HG03135 (cell line): Measurements from ENCODE around the gene RNF113B.

Source experiments
- ATAC-seq: cut with Tn5 transposase; IDR thresholded peaks from one replicate; pipeline ENCODE4 v1.9.1; 2021; ENCODE audit warnings: mild to moderate bottlenecking, moderate library complexity; ENCODE audit not compliant: unreplicated experiment

Gene RNF113B

GRCh38 chr13:98204546-98204945 is 27.5 kb upstream of the RNF113B start:
- ATAC-seq = no peak

DNA sequence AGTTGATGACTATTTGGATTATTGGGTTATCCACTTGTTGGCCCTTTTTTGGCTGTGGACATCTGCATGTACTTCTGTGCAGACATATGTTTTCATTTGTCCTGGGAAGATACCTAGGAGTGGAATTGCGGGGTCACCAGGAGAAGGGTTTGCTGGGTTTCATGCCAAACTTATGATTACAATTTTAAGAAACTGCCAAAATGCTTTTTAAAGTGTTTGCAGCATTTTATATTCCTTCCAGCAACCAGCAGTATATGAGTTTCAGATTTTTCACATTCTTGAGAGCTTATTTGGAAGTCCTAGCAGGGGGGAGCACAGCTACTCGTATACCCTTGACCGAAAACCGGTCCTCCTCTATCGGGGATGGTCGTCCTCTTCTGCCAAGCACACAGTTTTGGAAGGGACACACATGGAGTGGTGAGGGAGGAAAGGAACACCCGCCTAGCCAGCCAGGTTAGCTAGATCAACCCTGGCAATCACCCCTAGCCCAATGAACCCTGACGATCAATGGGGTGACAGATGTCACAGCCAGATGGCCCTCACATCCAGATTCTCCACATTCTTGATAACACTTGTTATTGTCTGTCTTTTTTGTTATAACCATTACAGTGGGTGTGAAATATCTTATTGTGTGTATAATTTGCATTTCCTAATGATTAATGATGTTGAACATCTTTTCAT is 26.7 kb upstream of the RNF113B start:
- no peak for ATAC-seq

- ATAC-seq = no peak
Observed at GRCh38 chr13:98201984-98202383, 24.9 kb upstream of the RNF113B start.

DNA sequence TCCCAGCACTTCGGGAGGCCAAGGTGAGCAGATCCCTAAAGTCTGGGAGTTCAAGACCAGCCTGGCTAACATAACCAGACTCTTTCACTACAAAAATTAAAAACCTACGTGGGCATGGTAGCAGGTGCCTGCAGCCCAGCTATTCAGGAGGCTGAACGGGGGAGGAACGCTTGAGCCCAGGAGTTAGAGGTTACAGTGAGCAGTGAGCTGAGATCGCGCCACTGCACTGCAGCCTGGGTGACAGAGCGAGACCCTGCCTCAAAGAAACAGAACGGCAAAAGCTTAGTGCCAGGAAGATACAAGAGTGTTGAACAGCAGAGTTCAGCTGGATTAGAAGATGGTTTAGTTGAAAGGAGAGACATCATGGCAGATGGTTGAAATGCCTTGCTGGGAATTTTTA is 24.1 kb upstream of the RNF113B start:
- ATAC-seq = no peak

DNA sequence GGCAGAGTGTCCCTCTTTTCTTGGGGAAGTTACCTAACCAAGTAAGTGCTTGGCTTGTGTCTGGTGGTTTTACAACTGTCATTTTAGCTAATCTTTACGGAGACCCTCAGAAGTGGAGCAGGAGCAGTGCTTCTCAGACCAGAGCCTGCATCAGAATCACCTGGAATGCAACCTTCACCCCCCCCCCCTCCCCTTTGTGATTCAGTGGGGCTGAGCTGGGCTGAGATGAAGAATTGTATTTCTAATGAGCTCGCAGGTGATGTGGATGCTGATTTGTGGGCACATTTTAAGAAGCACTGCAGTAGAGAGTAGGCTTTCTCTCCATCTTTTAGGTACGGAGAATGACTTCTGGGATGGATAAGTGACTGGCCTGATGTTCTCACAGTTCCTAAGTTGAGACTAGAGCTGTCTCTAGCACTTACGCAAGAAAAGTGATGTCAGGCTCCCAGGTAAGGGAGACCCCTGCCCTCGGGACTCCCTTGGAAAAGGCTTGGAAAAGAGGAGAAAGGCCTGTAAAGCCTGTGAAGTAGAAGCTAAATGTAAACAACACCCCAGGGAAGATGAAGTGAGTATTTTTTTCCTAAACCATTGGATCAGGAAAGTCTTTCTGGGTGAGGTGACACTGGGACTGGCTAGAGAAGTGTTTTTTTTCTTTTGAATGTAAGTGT is 23.3 kb upstream of the RNF113B start:
- no peak for ATAC-seq

DNA sequence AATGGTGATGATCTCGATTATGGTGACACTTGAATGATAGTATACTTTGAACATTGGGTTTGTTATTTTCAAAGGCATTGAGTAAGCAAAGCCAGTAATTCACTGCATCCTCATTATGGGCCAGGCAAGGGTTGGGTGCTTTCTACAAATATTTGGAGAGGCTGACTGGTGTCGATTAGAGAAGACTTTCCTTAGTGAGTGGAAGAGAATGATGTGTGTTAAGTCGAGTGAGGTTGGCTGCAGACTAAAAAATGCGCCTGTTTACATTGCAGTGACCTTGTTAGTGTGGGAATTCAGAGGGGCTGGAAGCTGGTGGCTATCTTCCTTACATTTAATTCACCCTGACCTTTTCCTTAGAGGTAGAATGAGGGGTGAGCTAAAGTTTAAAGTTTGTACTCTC is 22.4 kb upstream of the RNF113B start:
- ATAC-seq = no peak

DNA sequence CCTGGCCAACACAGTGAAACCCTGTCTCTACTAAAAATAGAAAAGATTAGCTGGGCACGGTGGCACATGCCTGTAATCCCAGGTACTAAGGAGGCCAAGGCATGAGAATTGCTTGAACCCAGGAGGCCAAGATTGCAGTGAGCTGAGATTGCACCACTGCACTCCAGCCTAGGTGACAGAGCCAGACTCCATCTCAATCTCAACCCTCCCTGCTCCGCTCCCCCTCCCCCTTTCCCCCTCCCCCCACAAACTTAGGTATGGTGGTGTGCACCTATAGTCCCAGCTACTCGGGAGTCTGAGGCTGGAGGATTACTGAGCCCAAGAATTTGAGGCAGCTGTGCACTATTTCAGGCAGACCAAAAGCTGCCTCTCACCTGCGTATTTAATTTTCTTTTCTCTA is 21.6 kb upstream of the RNF113B start:
- no peak for ATAC-seq

DNA sequence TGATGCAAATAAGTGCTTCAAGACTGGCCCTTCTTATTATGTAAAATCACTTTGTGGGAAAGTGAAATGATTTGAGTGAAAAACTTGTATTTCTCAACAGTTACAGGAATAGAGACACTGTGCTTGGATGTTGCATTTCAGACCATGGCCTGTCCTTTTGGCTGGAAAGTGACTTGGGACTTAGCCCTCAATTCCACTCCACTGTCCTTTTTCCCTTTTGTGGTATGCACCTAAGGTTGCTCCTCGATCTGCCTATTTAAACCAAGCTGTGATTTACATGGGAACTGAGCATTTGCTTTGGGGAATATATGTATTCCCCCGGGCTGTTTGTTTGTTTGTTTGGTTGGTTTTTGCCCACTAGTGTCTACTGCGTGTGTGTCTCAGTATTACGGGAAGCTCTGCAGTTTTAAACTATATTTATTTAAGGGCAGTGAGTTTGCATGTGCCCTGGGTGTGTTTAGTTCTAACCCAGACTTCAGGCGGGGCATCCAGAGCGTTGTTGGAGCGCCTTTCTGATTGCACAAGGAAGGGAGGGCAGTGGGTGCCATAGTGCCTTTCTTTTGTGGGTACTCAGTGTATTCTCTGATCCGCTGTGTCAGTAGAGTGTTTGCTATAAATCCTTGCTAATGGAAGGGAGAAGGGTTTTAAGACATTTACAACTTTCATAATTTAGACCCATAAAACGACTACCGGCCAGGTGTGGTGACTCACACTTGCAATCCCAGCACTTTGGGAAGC is 18.2 kb upstream of the RNF113B start:
- no peak for ATAC-seq

- no peak for ATAC-seq
Observed at GRCh38 chr13:98192008-98192407, 14.9 kb upstream of the RNF113B start.

DNA sequence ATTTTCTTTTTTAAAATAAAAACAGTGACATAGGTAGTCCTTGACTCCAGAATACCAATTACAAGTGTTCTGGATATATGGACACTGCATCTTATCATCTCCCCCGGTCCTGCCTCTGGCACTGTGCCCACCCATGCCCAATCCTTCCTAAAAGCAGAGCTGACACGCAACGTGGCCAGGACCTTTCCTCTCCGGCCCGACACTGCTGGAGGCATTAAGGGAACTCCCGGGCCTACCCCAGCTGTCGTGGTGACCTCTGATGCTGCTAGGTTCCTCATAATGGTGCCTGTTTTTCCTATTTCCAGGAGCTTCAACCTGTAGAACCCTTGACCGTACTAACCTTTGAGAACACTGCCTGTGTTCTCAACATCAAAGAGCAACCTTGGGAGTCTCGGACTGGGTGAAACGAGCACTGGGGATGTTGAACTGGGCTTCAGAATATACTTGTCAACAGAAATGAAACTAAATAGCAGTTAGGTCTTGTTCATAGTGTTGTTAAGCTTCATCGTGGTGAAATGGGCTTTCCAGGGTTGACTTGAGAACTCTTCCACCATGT is 13.9 kb upstream of the RNF113B start:
- ATAC-seq = no peak

DNA sequence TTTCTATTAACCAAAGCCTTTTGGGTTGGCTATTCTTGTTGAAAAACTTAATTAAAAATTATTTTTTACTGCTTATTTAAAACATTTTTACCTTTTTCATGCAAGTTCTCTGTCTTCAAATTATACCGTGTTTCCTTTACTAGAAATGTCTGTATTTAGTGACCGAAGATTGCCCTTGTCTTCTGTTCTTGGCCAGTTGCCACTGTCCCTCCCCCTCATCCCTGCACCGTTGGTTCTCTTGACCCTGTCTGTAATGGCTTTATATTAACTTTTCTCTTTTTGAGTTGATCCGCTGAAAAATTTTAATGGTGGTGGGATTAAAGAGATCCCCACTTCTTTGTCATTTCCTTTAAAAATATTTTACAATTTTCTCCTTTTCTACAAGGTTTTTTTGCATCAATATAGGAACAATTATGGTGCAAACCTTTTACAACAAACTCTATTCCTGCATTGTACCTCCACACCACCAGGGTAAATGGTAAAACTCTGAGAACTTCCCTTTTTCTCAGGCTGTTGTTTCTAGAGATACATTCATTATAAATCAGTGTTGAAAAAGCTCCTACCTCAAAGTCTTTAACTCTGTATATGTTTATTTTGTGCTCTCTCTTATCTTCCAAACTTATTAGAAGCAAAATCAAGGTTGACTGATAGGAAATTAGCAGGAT is 12.9 kb upstream of the RNF113B start:
- ATAC-seq = no peak

DNA sequence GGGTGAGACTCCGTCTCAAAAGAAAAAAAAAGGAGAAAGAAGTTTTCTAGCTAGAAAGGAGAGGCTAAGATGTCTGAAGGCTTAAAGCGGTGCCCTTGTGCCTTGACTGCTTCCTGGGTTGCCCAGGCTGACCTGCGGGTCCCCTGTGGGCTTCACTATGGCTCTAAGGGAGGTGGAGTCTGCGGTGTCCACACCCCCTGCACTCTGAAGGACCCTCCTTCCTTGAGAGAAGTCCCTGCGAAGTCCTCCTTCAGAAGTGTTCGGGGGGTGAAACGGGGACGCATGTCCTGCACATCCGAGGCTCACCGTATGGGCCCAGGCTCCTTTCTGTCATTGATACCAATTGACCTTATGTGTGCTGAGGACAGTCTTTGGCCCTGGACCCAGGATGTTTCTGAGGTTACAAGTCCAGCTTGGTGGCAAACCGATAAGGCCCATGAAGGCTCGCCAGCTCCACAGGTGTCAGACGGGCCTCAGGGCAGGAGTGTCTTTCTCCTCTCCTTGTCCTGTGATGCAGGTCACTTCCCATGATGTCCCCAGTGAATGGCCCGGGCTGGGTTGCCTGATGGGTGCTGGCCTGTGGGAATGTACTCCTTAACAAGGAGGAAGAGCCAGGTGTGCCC is 11.6 kb upstream of the RNF113B start:
- ATAC-seq = no peak

DNA sequence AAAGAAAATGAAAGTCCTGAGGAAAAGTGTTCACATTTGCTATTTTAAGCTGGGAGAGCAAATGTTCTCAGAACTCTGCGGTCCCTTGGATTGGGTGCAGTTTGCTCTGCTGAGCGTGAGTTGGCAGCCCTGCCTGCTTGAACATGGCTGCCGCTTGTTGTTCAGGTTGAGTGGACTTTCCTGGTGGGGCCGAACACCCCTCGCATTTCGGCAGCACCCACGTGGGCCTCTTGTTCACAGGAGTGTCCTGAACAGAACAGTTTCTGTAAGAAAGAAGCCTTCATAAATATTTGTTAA is 10.8 kb upstream of the RNF113B start:
- ATAC-seq = no peak

GRCh38 chr13:98187155-98187964 is 10.3 kb upstream of the RNF113B start:
- no peak for ATAC-seq

DNA sequence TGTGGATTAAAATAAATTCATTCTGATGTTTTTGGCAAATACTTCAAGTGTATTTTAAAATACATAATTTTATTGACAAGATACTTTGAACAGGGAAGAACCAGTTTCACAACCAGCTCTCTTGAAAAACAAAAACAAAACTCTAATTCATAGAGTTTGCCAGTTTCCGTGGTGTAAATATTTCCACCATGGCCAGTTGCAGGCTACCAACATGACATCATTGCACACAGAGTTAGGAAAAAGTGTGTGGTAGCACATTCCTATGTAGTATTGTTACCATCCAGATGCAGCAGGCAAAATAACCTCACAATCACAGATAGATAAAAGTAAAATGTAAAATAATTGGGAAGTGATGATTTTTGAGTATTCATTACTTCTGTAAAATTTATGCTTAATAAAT is 7.7 kb upstream of the RNF113B start:
- ATAC-seq = no peak

DNA sequence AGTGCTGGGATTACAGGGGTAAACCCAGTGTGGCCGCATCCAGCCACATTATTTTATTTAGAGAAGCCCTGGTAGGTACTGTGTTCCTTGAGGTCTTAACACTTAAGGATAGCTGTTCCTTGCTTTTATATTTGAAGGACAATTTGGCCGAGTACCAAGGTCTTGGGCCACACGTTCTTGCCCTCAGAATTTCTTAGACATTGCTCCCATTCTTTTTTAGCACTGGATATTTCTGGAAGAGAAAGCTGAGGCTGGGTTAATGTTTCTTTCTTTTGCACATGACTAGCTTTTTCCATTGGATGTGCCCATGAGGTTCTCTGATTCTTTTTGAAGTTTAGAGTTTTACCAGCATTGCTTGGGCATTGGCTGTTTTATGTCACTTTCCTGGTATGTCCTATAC is 5.5 kb upstream of the RNF113B start:
- ATAC-seq = no peak

DNA sequence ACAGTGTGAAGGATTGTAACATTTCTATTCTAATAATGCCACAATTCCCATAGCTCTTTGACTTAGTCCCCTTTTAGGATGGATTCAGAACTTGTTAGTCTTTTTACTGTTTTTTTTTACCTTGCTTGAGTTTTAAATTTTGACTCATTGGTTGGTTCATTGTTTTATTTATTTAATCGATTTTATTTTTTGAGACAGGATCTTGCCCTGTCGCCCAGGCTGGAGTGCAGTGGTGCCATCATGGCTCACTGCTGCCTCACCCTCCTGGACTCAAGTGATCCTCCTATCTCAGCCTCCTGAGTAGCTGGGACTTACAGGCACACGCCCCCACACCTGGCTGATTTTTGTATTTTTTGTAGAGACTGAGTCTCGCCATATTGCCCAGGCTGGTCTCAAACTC is 5.1 kb upstream of the RNF113B start:
- ATAC-seq = no peak

DNA sequence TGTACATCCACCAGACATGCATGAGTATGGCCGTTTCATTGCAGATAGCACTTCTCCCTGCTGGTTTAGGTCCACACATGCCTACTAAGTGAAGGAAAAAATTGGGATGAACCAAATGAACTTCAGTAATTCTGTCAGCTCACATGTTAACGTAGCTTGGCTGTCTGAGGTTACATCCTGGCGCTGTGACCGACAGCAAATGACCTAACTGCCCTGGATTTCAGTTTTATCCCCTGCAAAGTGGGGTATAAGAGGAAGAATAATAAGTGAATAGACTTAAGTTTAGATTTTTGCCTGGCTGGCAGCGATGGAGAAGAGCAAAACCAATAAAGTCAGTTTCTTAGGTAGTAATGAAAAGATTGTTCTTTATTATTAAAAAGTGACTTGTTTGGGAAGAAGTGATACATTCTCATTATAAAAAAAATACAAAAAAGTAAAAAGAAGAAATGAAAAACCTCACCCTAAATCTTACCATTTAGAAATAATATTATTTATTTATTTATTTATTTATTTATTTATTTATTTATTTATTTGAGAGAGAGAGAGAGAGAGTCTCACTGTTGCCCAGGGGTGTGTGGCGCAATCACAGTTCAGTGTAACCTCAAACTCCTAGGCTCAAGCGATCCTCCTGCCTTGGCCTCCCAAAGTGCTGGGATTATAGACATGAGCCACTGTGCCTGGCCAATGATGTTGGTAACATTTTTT is 4.2 kb upstream of the RNF113B start:
- no peak for ATAC-seq

DNA sequence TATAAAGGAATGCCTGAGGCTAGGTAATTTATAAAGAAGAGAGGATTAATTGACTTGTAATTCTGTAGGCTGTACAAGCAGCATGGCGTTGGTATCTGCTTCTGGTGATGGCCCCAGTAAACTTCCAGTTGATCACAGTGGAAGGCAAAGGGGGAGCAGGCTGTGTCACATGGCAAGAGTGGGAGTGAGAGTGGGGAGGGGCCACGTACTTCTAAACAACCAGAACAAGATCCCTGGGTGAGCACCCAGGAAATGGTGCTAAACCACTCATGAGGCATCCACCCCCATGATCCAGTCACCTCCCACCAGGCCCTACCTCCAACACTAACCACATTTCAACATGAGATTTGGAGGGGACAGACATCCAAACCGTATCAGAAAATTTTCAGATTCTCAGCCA is 3.0 kb upstream of the RNF113B start:
- no peak for ATAC-seq

GRCh38 chr13:98175823-98176222 is 1.2 kb downstream of the RNF113B start:
- ATAC-seq = no peak
